IMR-90 (cell line): Measurements from ENCODE around the gene CRISPLD2.

Source experiments
- CEBPB ChIP-seq: IDR thresholded peaks from 2 replicates; pipeline ENCODE4 v1.6.1; 2012; ENCODE audit warnings: low read depth, low read length, improper control_type of control experiment
- CHD1 ChIP-seq: IDR thresholded peaks from 2 replicates; pipeline ENCODE4 v1.6.1; 2012; ENCODE audit warnings: low read depth, low read length, improper control_type of control experiment
- CTCF ChIP-seq: conservative IDR thresholded peaks from 2 replicates; pipeline ENCODE4 v1.5.1; 2012; ENCODE audit warnings: mild to moderate bottlenecking, low read depth, low read length, improper control_type of control experiment
- ELK1 ChIP-seq: fragments of 150-350 bp; IDR thresholded peaks from 2 replicates; pipeline ENCODE4 v1.6.1; 2016; ENCODE audit warnings: low read depth, mild to moderate bottlenecking, low read length, moderate library complexity, borderline replicate concordance
- FOS ChIP-seq: fragments of 150-350 bp; IDR thresholded peaks from 2 replicates; pipeline ENCODE4 v1.6.1; 2016; ENCODE audit warnings: low read depth, low read length
- MAZ ChIP-seq: IDR thresholded peaks from 2 replicates; pipeline ENCODE4 v1.6.1; 2012; ENCODE audit warnings: low read depth, mild to moderate bottlenecking, low read length, improper control_type of control experiment, moderate library complexity, borderline replicate concordance
- POLR2A ChIP-seq: IDR thresholded peaks from 2 replicates; pipeline ENCODE4 v1.6.1; 2012; ENCODE audit warnings: mild to moderate bottlenecking, low read depth, low read length
- RAD21 ChIP-seq: IDR thresholded peaks from 2 replicates; pipeline ENCODE4 v1.6.1; 2012; ENCODE audit warnings: low read length, improper control_type of control experiment
- RFX5 ChIP-seq: IDR thresholded peaks from 2 replicates; pipeline ENCODE4 v1.8.0; 2012; ENCODE audit warnings: low read depth, mild to moderate bottlenecking, low read length, moderate library complexity
- USF2 ChIP-seq: fragments of 150-350 bp; IDR thresholded peaks from 2 replicates; pipeline ENCODE4 v1.6.1; 2017; ENCODE audit warnings: mild to moderate bottlenecking, antibody characterized with exemption, low read length, low read depth

- TF ChIP-seq CTCF (no peak), MAZ (no peak), POLR2A (no peak), RFX5 (no peak), USF2 (no peak), ELK1 (no peak), CEBPB (no peak), RAD21 (no peak), CHD1 (no peak), FOS (no peak)
Measured at GRCh38 chr16:84895016-84895415, 75.2 kb downstream of the CRISPLD2 start.
